ENCODE measurements around the gene HMX3.
A peak's percentile ranks its signal among the peaks of the same experiment; 100 is the strongest.

HMX3 gene

GRCh38 chr10:123135415-123136141 lies at the start of gene HMX3:
HMX3 (plus strand) TSS chr10:123135970; CDS start chr10:123136051, 81 bp downstream.
- DNase-seq, result peak in 1 of 2 experiments; percentile 27

GRCh38 chr10:123086281-123086680 lies 49.5 kb upstream of the HMX3 start:
- no peak for DNase-seq

- no peak for DNase-seq
Measured at GRCh38 chr10:123087348-123087747, 48.4 kb upstream of the HMX3 start.

GRCh38 chr10:123087786-123088185 lies 48.0 kb upstream of the HMX3 start:
- DNase-seq, result no peak

- DNase-seq, result no peak
Measured at GRCh38 chr10:123092635-123093414, 42.9 kb upstream of the HMX3 start.

GRCh38 chr10:123093489-123093888 lies 42.3 kb upstream of the HMX3 start:
- DNase-seq, result no peak

GRCh38 chr10:123096452-123096851 lies 39.3 kb upstream of the HMX3 start:
- DNase-seq, result no peak

GRCh38 chr10:123097039-123097438 lies 38.7 kb upstream of the HMX3 start:
- DNase-seq, result no peak

- no peak for DNase-seq
Measured at GRCh38 chr10:123100030-123100762, 35.6 kb upstream of the HMX3 start.

GRCh38 chr10:123101872-123102271 lies 33.9 kb upstream of the HMX3 start:
- DNase-seq, result no peak

- DNase-seq, result no peak
Measured at GRCh38 chr10:123102673-123103072, 33.1 kb upstream of the HMX3 start.

GRCh38 chr10:123103944-123104343 lies 31.8 kb upstream of the HMX3 start:
- no peak for DNase-seq

- DNase-seq, result no peak
Measured at GRCh38 chr10:123109466-123109865, 26.3 kb upstream of the HMX3 start.

GRCh38 chr10:123117644-123118417 lies 17.9 kb upstream of the HMX3 start:
- DNase-seq, result no peak

GRCh38 chr10:123119081-123119480 lies 16.7 kb upstream of the HMX3 start:
- DNase-seq, result no peak

- no peak for DNase-seq
Measured at GRCh38 chr10:123126246-123126645, 9.5 kb upstream of the HMX3 start.

- no peak for DNase-seq
Measured at GRCh38 chr10:123129618-123130271, 6.0 kb upstream of the HMX3 start.

- peak; percentile 40 to 72 for DNase-seq
Measured at GRCh38 chr10:123132576-123133477, 2.9 kb upstream of the HMX3 start.

- no peak for DNase-seq
Measured at GRCh38 chr10:123133541-123134342, 2.0 kb upstream of the HMX3 start.

GRCh38 chr10:123134343-123134914 lies 1.3 kb upstream of the HMX3 start:
- no peak for DNase-seq

Data from NCI-H524 (cell line).